OCI-LY7 (cell line): ENCODE measurements around the gene COL4A1. TPM values are rescaled to one million over a fixed set of nuclear protein-coding genes. Genes with fewer than 3 reads are reported as not detected.

Experiments
- BruUV-seq: library from RNA; stranded (reverse); fragments of 400-500 nt; replicated peaks from 2 replicates; lab custom pipeline; 2021; lab: Mats Ljungman, UMichigan
- CTCF ChIA-PET: fragments of 300-600 bp; sonication (Branson Sonifier 250); formaldehyde crosslinking; loops from one replicate; lab custom pipeline; 2022; ENCODE audit warnings: antibody characterized with exemption; ENCODE audit not compliant: unreplicated experiment; lab: Charles Lee
- POLR2A ChIA-PET: fragments of 300-600 bp; sonication (Branson Sonifier 250); formaldehyde crosslinking; loops from one replicate; lab custom pipeline; 2022; ENCODE audit warnings: antibody characterized with exemption; lab: Charles Lee
- DNase-seq: peaks from one replicate; pipeline ENCODE4 v3.0.0-alpha.2; 2015; ENCODE audit warnings: low spot score
- H2AFZ ChIP-seq: fragments of 200-600 bp; sonication (generic), shearing (Covaris generic); 2 replicates; pipeline ENCODE4 v1.6.1; 2014; ENCODE audit warnings: mild to moderate bottlenecking, antibody characterized with exemption, low read length, moderate library complexity
- H3K27ac ChIP-seq: fragments of 200-600 bp; sonication (generic); 2 replicates; pipeline ENCODE4 v1.5.1; 2014; ENCODE audit warnings: mixed run types, low read depth, mild to moderate bottlenecking, moderate library complexity, low read length, inconsistent platforms; ENCODE audit not compliant: poor library complexity, severe bottlenecking
- H3K36me3 ChIP-seq: fragments of 200-600 bp; sonication (generic); 2 replicates; pipeline ENCODE4 v1.6.1; 2014; ENCODE audit warnings: mild to moderate bottlenecking, antibody characterized with exemption, low read length, moderate library complexity, mixed read lengths; ENCODE audit not compliant: insufficient read depth
- H3K4me1 ChIP-seq: fragments of 200-600 bp; sonication (generic); 2 replicates; pipeline ENCODE4 v1.5.1; 2014; ENCODE audit warnings: mild to moderate bottlenecking, low read length; ENCODE audit not compliant: insufficient read depth, poor library complexity, severe bottlenecking
- H3K4me2 ChIP-seq: fragments of 200-600 bp; sonication (generic); 2 replicates; pipeline ENCODE4 v1.6.1; 2014; ENCODE audit warnings: mild to moderate bottlenecking, low read length
- H3K4me3 ChIP-seq: fragments of 200-600 bp; sonication (generic); 2 replicates; pipeline ENCODE4 v1.5.1; 2014; ENCODE audit warnings: mild to moderate bottlenecking, low read depth, low read length; ENCODE audit not compliant: poor library complexity, severe bottlenecking
- H3K79me2 ChIP-seq: fragments of 200-600 bp; sonication (generic); 2 replicates; pipeline ENCODE4 v1.6.1; 2016; ENCODE audit warnings: low read depth, mild to moderate bottlenecking, low read length, moderate library complexity, mixed read lengths; ENCODE audit not compliant: insufficient read depth
- H3K9me2 ChIP-seq: fragments of 200-600 bp; sonication (generic); 2 replicates; pipeline ENCODE4 v1.6.1; 2016; ENCODE audit warnings: mild to moderate bottlenecking, low read length, mixed read lengths; ENCODE audit not compliant: insufficient read depth
- H3K9me3 ChIP-seq: fragments of 200-600 bp; sonication (generic); 2 replicates; pipeline ENCODE4 v1.6.1; 2014; ENCODE audit warnings: mild to moderate bottlenecking, mixed run types, low read length, mixed read lengths
- H4K20me1 ChIP-seq: fragments of 200-600 bp; sonication (generic); 2 replicates; pipeline ENCODE4 v1.6.1; 2014; ENCODE audit warnings: mild to moderate bottlenecking, antibody characterized with exemption, low read length, moderate library complexity, mixed read lengths; ENCODE audit not compliant: insufficient read depth
- CTCF ChIP-seq: fragments of 200-600 bp; sonication (generic); conservative IDR thresholded peaks from 2 replicates; pipeline ENCODE4 v1.5.1; 2014; ENCODE audit warnings: mild to moderate bottlenecking, antibody characterized with exemption, low read length, moderate library complexity, mixed read lengths
- EZH2phosphoT487 ChIP-seq: fragments of 200-600 bp; sonication (generic); IDR thresholded peaks from 2 replicates; pipeline ENCODE4 v1.6.1; 2018; ENCODE audit warnings: low read depth, borderline replicate concordance, mild to moderate bottlenecking, mixed run types, antibody characterized with exemption, low read length, moderate library complexity, mixed read lengths
- intact Hi-C: fragments of 100-400 bp; cut with micrococcal nuclease; formaldehyde crosslinking; loops from one replicate; pipeline ENCODE4 v1.10.0; 2022; ENCODE audit not compliant: unreplicated experiment
- total RNA-seq, 2 experiments: library from RNA; depleted of rRNA in 1 of 2; stranded (reverse); fragments of >200 nt in 1 of 2; shearing (Covaris generic) in 1 of 2; gene quantifications; 2 replicates each; pipeline ENCODE4 v1.2.3, GENCODE V29; 2014 to 2022

Gene COL4A1
- total RNA-seq, 2 experiments from 2014 or later: 0.06 TPM; not detected in 1

GRCh38 chr13:110106726-110107125, 200.2 kb downstream of the COL4A1 start:
- no TSS peak for BruUV-seq
- ChIA-PET CTCF (interaction anchor here (0.6 kb wide), 1 partner anchor 1023 kb away, joined by 3 read pairs; no protein-coding TSS in a partner anchor), POLR2A (no interaction called here)
- DNase-seq: no peak
- TF ChIP-seq EZH2phosphoT487 (no peak), CTCF (no peak)
- Histone ChIP-seq H3K79me2 (no peaks in the 10 kb centered on the region), H3K4me1 (no peaks in the 10 kb centered on the region), H3K4me3 (no peak overlapping the region), H2AFZ (no peak overlapping the region), H4K20me1 (no peaks in the 10 kb centered on the region), H3K27ac (no peak overlapping the region), H3K9me3 (no peaks in the 10 kb centered on the region), H3K9me2 (no peaks in the 10 kb centered on the region), H3K4me2 (no peak overlapping the region), H3K36me3 (no peaks in the 10 kb centered on the region)
- intact Hi-C loops: no loop called here

- Histone ChIP-seq H3K36me3 (no peaks in the 10 kb centered on the region), H3K4me3 (no peak overlapping the region), H3K4me1 (no peaks in the 10 kb centered on the region), H3K4me2 (no peak overlapping the region), H3K79me2 (no peaks in the 10 kb centered on the region), H3K27ac (no peak overlapping the region), H4K20me1 (no peaks in the 10 kb centered on the region), H3K9me3 (no peaks in the 10 kb centered on the region), H3K9me2 (no peaks in the 10 kb centered on the region), H2AFZ (no peak overlapping the region)
- no TSS peak for BruUV-seq
- no peak for DNase-seq
- ChIA-PET POLR2A (no interaction called here), CTCF (no interaction called here)
- intact Hi-C loops: no loop called here
- TF ChIP-seq CTCF (no peak), EZH2phosphoT487 (no peak)
Observed at GRCh38 chr13:110105136-110105535, 201.8 kb downstream of the COL4A1 start.

GRCh38 chr13:110103534-110103933, 203.4 kb downstream of the COL4A1 start:
- Histone ChIP-seq H3K9me2 (no peaks in the 10 kb centered on the region), H3K79me2 (no peaks in the 10 kb centered on the region), H3K4me1 (no peaks in the 10 kb centered on the region), H3K9me3 (no peaks in the 10 kb centered on the region), H3K4me2 (no peak overlapping the region), H3K4me3 (no peak overlapping the region), H4K20me1 (no peaks in the 10 kb centered on the region), H3K36me3 (no peaks in the 10 kb centered on the region), H3K27ac (no peak overlapping the region), H2AFZ (no peak overlapping the region)
- ChIA-PET POLR2A (no interaction called here), CTCF (no interaction called here)
- no TSS peak for BruUV-seq
- no peak for DNase-seq
- intact Hi-C loops: no loop called here
- no peak for TF ChIP-seq EZH2phosphoT487
- no peak for TF ChIP-seq CTCF
